NCI-H2227 (cell line): ENCODE measurements around the gene RAD51AP2.
A peak's percentile ranks its signal among the peaks of the same experiment; 100 is the strongest.
"Not testable (repeated sequence)": the region's sequence is repeated elsewhere in the genome, so short reads cannot be mapped to it uniquely, and the experiment has no call there.

Experiments
- DNase-seq: peaks from one replicate; lab custom pipeline; 2025; ENCODE audit not compliant: unreplicated experiment; lab: John Stamatoyannopoulos, UW

Gene RAD51AP2

GRCh38 chr2:17538022-17538843 lies 20.0 kb upstream of the RAD51AP2 start:
- DNase-seq = peak; percentile 50

GRCh38 chr2:17536416-17536815 lies 18.2 kb upstream of the RAD51AP2 start:
- no peak for DNase-seq

GRCh38 chr2:17533546-17533945 lies 15.3 kb upstream of the RAD51AP2 start:
- no peak for DNase-seq

- no peak for DNase-seq
These were observed 11.5 kb upstream of the RAD51AP2 start for GRCh38 chr2:17529771-17530170.

GRCh38 chr2:17522303-17522702 lies 4.1 kb upstream of the RAD51AP2 start:
- DNase-seq = no peak

- no peak for DNase-seq
These were observed 3.4 kb upstream of the RAD51AP2 start for GRCh38 chr2:17521621-17522020.

- DNase-seq = no peak
These were observed 2.5 kb upstream of the RAD51AP2 start for GRCh38 chr2:17520761-17521160.

- no peak for DNase-seq
These were observed 1.2 kb upstream of the RAD51AP2 start for GRCh38 chr2:17519486-17519885.

GRCh38 chr2:17517481-17518211 lies 594 bp downstream of the RAD51AP2 start:
- peak; percentile 45 for DNase-seq

- no peak for DNase-seq
These were observed 2.6 kb downstream of the RAD51AP2 start for GRCh38 chr2:17515652-17516051.

- no peak for DNase-seq
These were observed 11.3 kb downstream of the RAD51AP2 start for GRCh38 chr2:17506736-17507616.

- no peak for DNase-seq
These were observed 20.5 kb downstream of the RAD51AP2 start for GRCh38 chr2:17497718-17498117.

GRCh38 chr2:17495590-17495989 lies 22.6 kb downstream of the RAD51AP2 start:
- no peak for DNase-seq

GRCh38 chr2:17490165-17490564 lies 28.1 kb downstream of the RAD51AP2 start:
- DNase-seq = not testable (repeated sequence)

- not testable (repeated sequence) for DNase-seq
These were observed 29.6 kb downstream of the RAD51AP2 start for GRCh38 chr2:17488610-17489009.

- DNase-seq = no peak
These were observed 34.7 kb downstream of the RAD51AP2 start for GRCh38 chr2:17483496-17483895.

GRCh38 chr2:17482651-17483050 lies 35.6 kb downstream of the RAD51AP2 start:
- no peak for DNase-seq

GRCh38 chr2:17479875-17480274 lies 38.4 kb downstream of the RAD51AP2 start:
- no peak for DNase-seq

GRCh38 chr2:17476830-17477229 lies 41.4 kb downstream of the RAD51AP2 start:
- DNase-seq = no peak

- DNase-seq = no peak
These were observed 42.2 kb downstream of the RAD51AP2 start for GRCh38 chr2:17476064-17476463.

GRCh38 chr2:17475286-17475685 lies 43.0 kb downstream of the RAD51AP2 start:
- DNase-seq = no peak
